A673 (cell line): ENCODE measurements around the gene C15orf61. TPM values are rescaled to one million over a fixed set of nuclear protein-coding genes. Genes with fewer than 3 reads are reported as not detected.

Experiments
- BruUV-seq: library from RNA; stranded (reverse); fragments of 400-500 nt; replicated peaks from 2 replicates; lab custom pipeline; 2021; lab: Mats Ljungman, UMichigan
- CTCF ChIA-PET: fragments of 300-600 bp; sonication (Branson Sonifier 250); formaldehyde crosslinking; loops from one replicate; lab custom pipeline; 2022; ENCODE audit warnings: antibody characterized with exemption; lab: Charles Lee
- POLR2A ChIA-PET: fragments of 300-600 bp; sonication (Branson Sonifier 250); formaldehyde crosslinking; loops from one replicate; lab custom pipeline; 2022; ENCODE audit warnings: antibody characterized with exemption; ENCODE audit not compliant: low non-redundant PET; lab: Charles Lee
- DNase-seq: peaks from one replicate; pipeline ENCODE4 v3.0.0-alpha.2; 2015; ENCODE audit warnings: low spot score
- H3K27ac ChIP-seq: fragments of 200-600 bp; sonication (generic); 2 replicates; pipeline ENCODE4 v1.5.1; 2016; ENCODE audit warnings: mixed run types, low read depth, mild to moderate bottlenecking, mixed read lengths, antibody characterized with exemption, low read length; ENCODE audit not compliant: poor library complexity, severe bottlenecking
- H3K27me3 ChIP-seq: fragments of 200-600 bp; sonication (generic); replicated peaks from 2 replicates; pipeline ENCODE4 v1.6.1; 2017; ENCODE audit warnings: mixed run types, low read depth, mild to moderate bottlenecking, mixed read lengths, antibody characterized with exemption, low read length; ENCODE audit not compliant: insufficient read depth, poor library complexity
- H3K36me3 ChIP-seq: fragments of 200-600 bp; sonication (generic); 2 replicates; pipeline ENCODE4 v1.6.1; 2016; ENCODE audit warnings: mixed run types, mild to moderate bottlenecking, mixed read lengths, antibody characterized with exemption, low read length; ENCODE audit not compliant: insufficient read depth, poor library complexity, severe bottlenecking
- H3K4me1 ChIP-seq: fragments of 200-600 bp; sonication (generic); 2 replicates; pipeline ENCODE4 v1.6.1; 2017; ENCODE audit warnings: mixed run types, mild to moderate bottlenecking, mixed read lengths, antibody characterized with exemption, low read length; ENCODE audit not compliant: insufficient read depth, poor library complexity, severe bottlenecking
- H3K4me3 ChIP-seq: fragments of 200-600 bp; sonication (generic); 2 replicates; pipeline ENCODE4 v1.5.1; 2016; ENCODE audit warnings: low read depth, mixed run types, mild to moderate bottlenecking, mixed read lengths, low read length; ENCODE audit not compliant: poor library complexity, severe bottlenecking
- H3K9me3 ChIP-seq: fragments of 200-600 bp; sonication (generic); 2 replicates; pipeline ENCODE4 v1.6.1; 2016; ENCODE audit warnings: mixed run types, low read depth, mild to moderate bottlenecking, mixed read lengths, antibody characterized with exemption, low read length; ENCODE audit not compliant: poor library complexity, severe bottlenecking
- CTCF ChIP-seq: fragments of 300-800, 200-600 bp; sonication (generic); conservative IDR thresholded peaks from 2 replicates; pipeline ENCODE4 v1.5.1; 2017; ENCODE audit warnings: low read depth, mild to moderate bottlenecking, antibody characterized with exemption, low read length, moderate library complexity, mixed read lengths
- EZH2 ChIP-seq: fragments of 200-600 bp; sonication (generic); IDR thresholded peaks from 2 replicates; pipeline ENCODE4 v1.6.1; 2017; ENCODE audit warnings: borderline replicate concordance, low read depth, mild to moderate bottlenecking, mixed read lengths, antibody characterized with exemption, low read length; ENCODE audit not compliant: poor library complexity, severe bottlenecking
- intact Hi-C: fragments of 100-400 bp; cut with micrococcal nuclease; formaldehyde crosslinking; loops from one replicate; pipeline ENCODE4 v1.10.0; 2022; ENCODE audit not compliant: unreplicated experiment
- total RNA-seq: library from RNA; stranded (reverse); gene quantifications from 2 replicates; pipeline ENCODE4 v1.2.3, GENCODE V29; 2021

The C15orf61 gene
- total RNA-seq, 1 experiment from 2014 or later: 6.3 TPM

GRCh38 chr15:67495585-67495984, 25.3 kb upstream of the C15orf61 start:
- ChIA-PET POLR2A (no interaction called here), CTCF (no interaction called here)
- Histone ChIP-seq H3K27me3 (no peaks in the 10 kb centered on the region), H3K36me3 (no peaks in the 10 kb centered on the region), H3K27ac (no peak overlapping the region), H3K4me3 (no peak overlapping the region), H3K4me1 (no peaks in the 10 kb centered on the region), H3K9me3 (no peaks in the 10 kb centered on the region)
- no TSS peak for BruUV-seq
- DNase-seq: no peak
- TF ChIP-seq CTCF: no peak
- no peak for TF ChIP-seq EZH2
- intact Hi-C loops: no loop called here

DNA sequence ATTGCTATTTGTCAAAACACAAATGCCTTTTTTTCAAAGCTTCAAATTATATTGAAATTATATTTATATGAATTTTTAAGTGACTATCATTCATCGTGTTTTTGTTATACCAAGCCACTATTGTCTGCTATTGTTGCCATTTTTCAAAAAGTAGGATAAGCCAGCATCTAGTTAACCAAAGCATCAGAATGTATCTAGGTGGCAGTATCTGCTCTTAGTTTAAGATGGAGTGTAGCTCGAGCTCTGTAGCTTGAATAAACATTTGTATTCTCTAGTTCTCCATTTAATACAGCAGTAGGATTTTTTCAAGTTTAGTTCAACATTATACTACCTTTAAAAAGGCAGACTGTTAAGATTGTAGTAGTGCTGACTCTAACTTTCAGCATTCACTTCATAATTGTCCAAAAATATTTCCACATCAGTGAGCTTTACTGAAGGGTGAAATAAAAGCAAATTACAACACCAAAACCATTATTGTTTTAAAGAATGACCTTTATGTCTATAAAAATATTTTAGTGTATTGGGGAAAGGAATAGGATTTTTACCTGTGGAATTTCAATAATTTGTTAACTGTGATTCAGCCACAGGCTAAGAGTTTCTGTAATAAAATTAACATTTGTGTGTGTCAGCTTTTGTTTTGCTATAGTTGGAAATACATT, 19.6 kb upstream of the C15orf61 start:
- Histone ChIP-seq H3K4me1 (peaks cover 13% of the 10 kb centered on the region), H3K9me3 (no peaks in the 10 kb centered on the region), H3K27me3 (no peaks in the 10 kb centered on the region), H3K27ac (no peak overlapping the region), H3K4me3 (no peak overlapping the region), H3K36me3 (no peaks in the 10 kb centered on the region)
- peak; percentile 45 for DNase-seq
- ChIA-PET POLR2A (no interaction called here), CTCF (interaction anchor here (0.8 to 1.0 kb wide), 3 partner anchors 17 to 335 kb away, joined by 3 to 4 read pairs (median 4); no protein-coding TSS in a partner anchor)
- BruUV-seq: no TSS peak
- intact Hi-C loops: loop anchor here (5.0 kb wide), 1 partner anchor 331 kb away; no protein-coding TSS in a partner anchor
- TF ChIP-seq EZH2 (no peak), CTCF (peak; percentile 57)

DNA sequence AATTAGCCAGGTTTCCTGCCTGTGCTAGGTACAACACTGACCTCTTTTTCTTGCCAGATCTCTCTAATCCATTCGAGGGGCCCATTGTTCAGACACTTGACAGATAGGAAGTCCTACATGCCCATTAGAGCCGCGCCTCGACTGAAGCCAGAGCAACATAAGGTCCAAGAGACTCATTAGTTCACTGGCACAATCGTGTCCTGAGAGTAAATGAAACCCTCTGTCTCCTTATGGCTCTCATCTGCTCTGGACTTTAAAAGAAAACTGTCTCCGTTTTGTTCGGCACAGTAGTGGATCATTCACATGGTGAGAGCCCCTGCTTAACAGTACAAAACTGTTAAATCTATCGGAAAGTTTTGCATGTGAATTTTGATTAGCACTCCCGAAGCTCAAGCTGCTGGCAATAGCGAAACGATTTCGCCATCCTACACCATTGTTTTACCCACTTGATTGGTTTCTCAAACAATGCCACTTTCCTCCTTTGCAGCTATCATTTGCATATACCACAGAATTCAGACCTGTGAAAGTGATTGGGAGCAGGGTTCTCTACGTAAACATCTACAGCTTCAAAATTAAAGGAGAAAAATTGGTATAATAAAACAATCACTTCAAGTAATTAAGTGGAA, 19.0 kb upstream of the C15orf61 start:
- DNase-seq: peak; percentile 16
- H3K4me3 ChIP-seq: peak overlapping the region; percentile 4
- intact Hi-C loops: loop anchor here (5.0 kb wide), 1 partner anchor 330 kb away; no protein-coding TSS in a partner anchor
- ChIA-PET CTCF (interaction anchor here (0.8 to 1.4 kb wide), 4 partner anchors 17 to 334 kb away, joined by 3 to 4 read pairs (median 4); no protein-coding TSS in a partner anchor), POLR2A (no interaction called here)
- peaks cover 13% of the 10 kb centered on the region for H3K4me1 ChIP-seq
- H3K36me3 ChIP-seq: no peaks in the 10 kb centered on the region
- no peaks in the 10 kb centered on the region for H3K27me3 ChIP-seq
- TF ChIP-seq EZH2: no peak
- TF ChIP-seq CTCF: no peak
- H3K9me3 ChIP-seq: no peaks in the 10 kb centered on the region
- BruUV-seq: no TSS peak
- H3K27ac ChIP-seq: no peak overlapping the region
